Raji (cell line): ENCODE measurements around the gene ITPRIPL2.

Experiments
- POLR2A ChIP-seq: IDR thresholded peaks from 2 replicates; pipeline ENCODE4 v1.6.1; 2011; ENCODE audit warnings: low read depth, low read length, control low read depth; ENCODE audit not compliant: insufficient read depth

ITPRIPL2 gene

DNA sequence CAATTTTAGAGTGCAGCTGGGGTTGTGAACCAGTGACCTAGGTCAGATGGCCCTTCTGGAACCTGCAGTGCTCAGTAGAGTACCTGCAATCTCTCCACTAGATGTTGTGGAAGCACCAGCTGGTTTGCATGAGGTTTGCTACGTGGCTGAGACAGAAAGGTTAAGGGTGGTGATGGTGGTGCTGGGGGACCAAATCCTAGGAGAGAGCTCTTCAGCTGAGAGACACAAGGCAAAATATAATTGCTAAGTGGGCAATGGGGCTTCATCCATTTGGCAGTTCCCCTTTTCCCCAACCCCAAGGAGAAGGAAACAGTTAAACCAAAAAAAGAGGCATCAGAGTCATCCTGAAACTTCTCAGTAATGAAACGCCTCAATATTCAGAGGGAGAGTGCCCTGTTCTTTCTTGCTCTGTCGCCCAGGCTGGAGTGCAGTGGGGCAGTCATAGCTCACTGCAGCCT, 13.9 kb downstream of the ITPRIPL2 start:
- no peak for TF ChIP-seq POLR2A

DNA sequence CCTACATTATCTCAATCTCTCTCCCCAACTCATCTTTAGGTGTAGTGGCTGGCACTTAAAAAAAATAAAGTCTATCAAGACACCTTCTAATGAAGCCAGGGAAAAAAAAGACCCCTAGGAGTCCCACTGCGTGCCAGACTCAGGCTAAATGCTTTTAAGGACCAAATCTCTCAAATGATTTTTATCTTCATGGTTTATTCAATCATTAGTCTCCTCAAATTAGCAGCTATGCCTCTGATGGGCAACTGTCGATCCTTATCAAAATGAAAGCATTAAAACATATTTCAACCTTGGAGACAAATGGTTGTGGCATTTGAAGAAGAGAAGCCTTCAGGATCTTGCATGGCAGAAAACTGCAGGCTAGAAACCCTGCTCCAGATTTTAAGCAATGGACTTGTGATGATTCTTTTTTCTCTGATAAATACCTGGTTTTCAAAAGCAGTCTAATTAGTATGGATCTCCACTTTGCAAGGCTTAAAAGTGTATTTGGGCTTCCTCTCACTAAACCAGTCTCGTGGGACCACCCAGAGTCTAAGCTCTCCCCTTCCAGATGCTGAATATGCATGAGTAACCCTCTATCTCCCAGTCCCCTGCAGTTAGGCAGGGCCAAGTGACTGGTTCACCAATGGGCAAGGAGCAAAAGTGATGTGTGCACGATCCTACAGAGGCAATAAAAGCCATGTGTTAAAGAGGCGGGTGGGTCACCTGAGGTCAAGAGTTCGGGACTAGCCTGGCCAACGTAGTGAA, 14.9 kb downstream of the ITPRIPL2 start:
- no peak for TF ChIP-seq POLR2A

DNA sequence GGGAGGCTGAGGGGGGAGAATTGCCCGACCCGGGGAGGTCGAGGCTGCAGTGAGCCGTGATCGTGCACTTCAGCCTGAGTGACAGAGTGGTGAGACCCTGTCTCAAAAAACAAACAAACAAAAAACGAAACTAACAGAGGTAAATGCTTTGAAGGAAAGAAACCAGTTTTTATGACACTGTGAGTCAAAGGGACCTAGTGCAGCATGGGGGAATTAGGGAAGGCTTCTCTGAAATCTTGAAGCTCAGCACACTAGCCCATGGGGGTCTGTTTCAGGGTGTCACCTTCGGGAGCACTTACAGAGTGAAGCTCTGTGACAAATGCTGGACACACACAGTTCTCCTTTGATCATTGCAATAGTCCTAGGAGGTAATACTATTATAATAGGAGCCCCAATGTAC, 16.6 kb downstream of the ITPRIPL2 start:
- no peak for TF ChIP-seq POLR2A

DNA sequence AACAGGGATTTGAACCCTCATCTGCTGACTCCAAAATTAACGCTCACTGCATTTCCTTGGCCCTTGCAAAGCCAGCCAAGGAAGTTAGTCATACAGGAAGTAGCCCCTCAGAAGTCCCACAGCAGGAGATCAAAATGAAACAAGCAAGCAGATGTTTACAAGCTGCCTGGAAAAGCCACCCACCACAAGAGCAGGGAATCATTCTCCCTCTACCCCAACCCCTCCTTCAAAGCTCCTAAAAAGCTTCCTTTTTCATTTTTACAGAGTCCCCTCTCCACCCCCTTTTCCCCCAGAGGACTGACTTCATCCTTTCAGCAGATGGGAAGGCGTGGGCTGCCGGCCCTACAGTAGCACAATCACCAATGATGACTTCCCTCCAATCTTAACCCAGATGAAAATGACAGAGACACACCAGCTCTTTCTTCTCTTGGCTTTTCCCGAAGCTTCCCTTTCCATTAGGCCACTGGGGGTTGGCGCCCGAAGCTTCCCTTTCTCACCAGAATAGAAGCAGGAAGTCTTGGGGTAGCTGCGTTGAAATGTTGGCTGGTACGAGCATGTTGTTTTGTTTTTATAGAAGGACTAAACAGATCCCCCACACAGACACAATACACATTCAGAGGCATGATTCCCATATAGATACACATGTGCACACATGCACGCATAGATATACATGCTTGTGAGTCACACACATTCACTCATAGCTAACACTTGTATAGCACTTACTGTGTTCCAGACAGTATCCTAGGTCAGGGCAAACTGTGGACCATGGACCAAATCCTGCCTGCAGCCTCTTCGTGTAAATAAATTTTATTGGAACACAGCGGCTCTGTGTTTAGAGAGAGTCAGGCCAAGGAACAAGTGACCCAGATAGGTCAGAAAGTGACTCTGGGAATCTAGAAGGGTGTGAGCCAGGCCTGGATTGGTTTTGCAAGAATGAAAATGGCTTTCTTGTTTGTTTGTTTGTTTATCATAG, 17.4 kb downstream of the ITPRIPL2 start:
- TF ChIP-seq POLR2A = no peak

DNA sequence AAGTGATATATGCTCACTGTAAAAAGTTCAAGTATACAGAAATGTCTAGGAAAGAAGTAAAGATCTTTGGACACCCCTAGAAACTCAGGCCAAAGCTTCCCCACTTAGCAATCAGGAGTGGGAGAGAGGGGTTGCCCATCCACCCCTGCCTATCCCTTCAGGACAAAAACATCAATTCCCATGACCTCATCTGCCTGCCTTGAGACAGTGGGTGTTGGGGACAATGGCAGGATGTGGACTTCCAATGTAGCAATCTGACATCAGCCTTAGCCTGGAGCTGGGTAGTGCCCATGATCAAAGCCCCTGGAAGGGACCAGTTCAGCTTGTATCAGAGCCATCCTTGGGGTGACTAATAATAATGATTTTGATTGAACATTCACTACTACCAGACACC, 18.1 kb downstream of the ITPRIPL2 start:
- TF ChIP-seq POLR2A = no peak

DNA sequence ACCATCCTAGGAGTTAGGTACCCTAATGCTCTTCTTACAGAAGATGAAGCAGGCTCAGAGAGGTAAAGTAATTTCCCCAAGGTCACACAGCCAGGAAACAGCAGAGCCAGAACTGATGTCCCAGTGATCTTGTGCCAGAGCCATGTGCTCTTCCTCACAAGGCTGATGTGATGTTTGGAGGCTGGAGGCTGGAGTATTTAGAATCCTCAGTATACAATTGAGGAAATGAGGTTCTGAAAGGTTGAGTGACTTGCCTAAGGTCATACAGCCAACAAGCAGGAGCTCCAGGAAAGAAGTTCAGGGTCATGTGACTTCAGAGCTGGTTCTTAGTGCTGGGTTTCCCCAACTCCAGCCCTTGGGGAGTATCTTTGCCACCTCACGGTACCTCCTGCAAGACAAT, 18.5 kb downstream of the ITPRIPL2 start:
- TF ChIP-seq POLR2A = no peak

DNA sequence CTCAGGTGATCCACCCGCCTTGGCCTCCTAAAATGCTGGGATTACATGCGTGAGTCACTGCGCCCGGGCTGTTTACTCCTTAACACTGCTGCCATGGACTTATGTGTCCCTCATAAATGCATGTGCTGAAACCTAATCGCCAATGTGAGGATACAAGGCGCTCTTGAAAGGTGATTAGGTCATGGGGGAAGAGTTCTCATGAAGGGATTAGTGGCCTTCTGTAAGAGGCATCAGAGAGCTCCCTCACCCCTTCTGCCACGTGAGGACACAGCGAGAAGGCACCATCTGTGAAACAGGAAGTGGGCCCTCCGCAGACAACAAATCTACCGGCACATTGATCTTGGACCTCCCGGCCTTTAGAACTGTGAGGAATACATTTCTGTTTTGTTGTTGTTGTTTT, 19.1 kb downstream of the ITPRIPL2 start:
- TF ChIP-seq POLR2A = no peak

DNA sequence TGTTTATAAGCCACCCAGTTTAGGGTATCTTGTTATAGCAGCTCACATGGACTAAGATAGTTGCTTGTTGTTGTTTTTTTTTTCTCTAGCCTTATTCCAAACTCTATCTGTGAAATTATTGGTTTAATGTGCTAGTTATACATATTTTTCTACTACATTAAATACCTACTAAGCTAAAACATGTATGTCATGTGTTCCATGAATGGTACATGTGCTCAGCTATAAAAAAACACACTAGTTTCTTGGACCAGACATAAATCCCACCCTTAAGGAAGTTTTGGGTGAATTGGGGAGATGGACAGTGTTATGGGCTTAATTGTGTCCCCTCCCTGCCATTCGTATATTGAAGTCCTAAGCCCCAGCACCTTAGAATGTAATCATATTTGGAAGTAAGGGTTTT, 19.8 kb downstream of the ITPRIPL2 start:
- TF ChIP-seq POLR2A = no peak

DNA sequence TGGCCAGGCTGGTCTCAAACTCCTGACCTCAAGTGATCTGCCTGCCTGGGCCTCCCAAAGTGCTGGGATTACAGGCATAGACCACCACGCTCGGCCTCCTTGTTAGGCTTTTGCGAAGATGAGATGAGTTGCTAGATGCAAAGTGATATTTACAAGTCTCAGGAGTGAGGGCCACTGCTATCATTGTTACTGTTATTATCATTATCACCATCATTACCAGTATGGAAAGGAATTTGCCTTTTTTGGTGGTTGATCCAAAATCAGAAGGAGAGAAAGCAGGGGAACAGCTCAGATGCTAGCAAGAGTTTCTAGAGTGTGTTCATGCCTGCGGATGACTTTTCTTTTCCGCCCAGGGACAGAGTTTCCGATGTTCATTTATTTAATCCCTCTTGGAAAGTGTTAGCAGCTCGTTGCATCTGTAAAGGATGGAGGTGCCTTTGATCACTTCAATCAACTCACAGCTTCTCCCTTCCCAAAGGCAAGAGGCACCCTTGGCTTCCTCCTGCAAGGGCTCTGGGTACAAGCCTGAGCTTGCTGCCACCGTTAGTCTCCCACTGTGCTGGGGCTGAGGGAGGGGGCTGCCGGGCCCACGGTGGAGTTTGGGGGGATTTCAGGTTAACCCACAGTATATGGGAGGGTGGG, 21.6 kb downstream of the ITPRIPL2 start:
- no peak for TF ChIP-seq POLR2A

DNA sequence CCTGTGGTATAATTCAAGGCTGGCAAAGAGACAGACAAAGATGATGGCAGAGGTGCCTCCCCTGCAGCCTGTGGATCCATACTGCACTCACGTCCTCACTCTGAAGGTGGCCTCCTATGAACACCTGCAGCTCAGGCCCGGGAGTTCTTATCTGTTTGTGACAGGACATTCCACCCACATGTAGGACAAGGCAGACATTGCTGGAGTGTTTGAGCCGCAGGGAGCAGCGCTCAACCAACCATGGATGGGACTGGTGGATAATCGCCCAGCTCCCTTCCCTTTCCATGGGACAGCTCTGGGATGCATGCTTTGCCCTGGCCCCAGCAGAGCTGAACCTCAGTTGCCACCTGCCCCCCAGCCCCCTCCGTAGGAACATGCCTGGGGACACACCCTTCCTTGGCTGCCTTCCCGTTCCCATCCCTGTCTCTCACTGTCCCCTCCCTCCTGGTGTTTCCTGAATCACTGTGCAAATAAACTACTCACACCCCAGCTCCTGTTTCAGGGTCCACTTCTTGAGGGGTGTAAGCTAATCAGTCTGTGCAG, 22.2 kb downstream of the ITPRIPL2 start:
- TF ChIP-seq POLR2A = no peak

DNA sequence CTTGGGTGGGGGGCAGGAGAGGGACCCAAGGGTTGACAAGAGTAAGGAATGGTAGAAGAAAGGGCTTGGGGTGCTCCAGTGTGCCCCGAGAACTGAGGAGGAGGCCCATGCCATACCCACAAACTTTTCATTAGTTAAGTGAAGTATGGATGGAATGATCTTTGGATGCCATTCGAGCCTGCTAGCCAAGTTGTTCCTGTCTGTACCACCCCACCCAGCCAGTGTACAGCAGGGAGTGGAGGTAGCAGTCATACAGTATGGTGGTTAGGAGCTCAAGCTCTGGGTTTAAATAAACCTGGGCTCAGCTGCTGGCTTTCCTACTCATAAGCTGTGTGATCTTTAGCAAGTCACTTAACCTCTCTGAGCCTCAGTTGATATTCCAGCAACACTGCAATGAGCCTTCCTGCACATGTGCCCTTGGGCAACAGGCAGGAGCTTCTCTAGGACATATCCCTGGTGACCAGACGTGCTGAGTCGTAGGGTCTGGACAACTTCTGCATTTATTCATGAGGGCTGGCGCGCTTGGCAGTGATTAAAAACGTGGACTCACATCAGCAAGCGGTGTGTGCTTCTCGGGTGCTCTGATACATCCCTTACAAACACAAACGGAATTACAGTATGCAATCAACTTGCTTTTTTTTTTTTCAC, 22.9 kb downstream of the ITPRIPL2 start:
- no peak for TF ChIP-seq POLR2A

DNA sequence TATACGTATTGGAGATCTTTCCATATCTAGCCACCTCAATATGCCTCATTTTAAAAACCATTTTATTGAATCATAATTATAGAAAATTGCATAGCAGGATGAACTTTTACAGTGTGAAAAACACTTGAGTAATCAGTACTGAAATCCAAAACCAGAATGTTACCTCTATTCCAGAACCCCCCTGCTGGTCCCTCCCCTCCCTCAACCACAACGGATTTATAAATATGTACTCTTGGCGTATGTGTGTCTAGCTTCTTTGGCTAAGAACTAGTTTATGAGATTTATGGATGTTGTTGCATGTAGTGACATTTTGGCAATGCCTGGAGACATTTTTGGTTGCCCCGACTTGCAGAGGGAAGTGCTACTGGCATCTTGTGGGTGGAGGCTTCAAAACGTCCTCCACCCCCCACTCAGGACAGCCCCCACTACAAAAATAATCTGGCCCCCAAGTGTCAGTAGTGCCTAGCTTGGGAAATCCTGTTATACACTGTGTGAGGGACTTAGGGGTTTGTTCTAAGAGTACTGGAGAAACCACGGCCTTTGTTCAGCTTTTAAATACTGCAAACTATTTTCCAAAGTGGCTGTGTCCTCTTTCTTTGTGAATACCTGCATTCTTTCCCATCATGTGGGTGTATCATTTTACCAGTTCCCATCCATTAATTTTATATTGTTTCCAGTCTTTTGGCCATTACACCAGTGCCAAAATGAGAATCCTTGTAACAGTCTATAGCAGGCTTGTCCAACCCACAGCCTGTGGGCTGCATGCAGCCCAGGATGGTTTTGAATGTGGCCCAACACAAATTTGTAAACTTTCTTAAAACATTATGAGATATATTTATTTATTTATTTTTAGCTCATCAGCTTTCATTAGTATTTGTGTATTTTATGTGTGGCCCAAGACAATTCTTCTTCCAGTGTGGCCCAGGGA, 23.7 kb downstream of the ITPRIPL2 start:
- no peak for TF ChIP-seq POLR2A

DNA sequence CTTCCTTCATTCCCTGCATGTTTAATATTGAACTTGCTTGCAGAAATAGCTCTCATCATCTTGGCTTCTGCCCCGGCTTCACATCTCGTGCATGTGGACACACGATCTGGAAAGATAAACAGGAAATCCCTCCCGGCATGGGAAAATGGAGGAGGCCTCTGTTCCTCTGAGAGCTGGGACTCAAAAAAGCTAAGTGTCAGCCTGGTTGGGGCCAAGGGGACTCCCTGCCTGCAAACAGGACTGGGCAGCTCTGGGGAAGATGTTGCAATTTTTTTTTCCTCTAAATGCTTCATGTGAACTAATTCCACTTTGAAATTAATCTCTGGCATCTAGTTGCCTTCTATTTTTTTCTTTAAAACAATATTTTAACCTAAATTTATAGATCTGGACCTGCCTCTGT, 24.8 kb downstream of the ITPRIPL2 start:
- TF ChIP-seq POLR2A = no peak

DNA sequence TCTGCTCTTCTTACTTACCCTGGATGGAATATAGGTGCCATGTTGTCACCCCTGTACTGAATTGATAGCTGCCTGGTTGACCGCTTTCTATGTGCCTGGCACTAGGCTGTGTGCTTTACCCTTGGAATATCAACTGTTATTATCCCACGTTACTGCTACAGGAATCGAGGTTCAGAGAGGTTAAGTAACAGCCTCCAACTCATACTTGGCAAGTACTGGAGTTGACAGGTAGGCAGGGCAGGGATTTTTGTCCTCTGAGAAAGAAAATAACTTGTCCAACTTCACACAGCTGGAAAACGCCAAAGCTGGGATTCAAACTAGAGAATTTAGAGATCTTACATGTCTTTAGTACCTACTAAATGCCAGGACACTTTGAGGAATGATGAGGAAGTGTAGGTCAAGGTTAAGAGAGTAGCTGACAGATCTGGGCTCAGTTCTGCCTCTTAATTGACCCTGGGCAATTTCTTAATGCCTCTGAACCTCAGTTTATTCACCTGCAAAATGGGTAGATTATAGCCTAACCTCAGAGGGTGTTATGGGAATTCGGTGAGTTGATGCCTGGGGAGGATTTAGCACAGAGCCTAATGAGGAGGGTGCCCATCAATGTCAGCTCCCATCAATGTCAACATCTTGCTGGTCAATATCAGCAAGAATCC, 25.8 kb downstream of the ITPRIPL2 start:
- no peak for TF ChIP-seq POLR2A

DNA sequence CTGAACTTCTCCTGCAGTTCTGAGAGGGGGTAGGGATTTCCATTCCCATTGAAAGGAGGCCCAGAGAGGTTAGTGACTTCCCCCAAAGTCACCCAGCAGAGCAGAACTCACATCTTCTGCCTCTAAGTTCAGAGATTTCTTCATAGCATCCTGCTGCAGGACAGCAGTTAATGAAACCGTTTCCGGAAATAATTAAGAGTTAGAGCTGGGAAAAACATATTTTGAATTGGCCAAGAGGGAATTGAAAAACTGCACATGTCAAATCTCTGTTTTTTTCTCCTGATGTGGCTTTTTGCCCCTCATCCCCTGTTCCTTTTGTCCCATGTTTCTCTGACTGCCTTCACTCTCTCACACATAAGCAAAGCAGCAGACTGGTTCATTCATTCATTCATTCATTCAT, 26.6 kb downstream of the ITPRIPL2 start:
- TF ChIP-seq POLR2A = no peak
